ENCODE results near the gene CASP7.
"Not testable (repeated sequence)": the region's sequence is repeated elsewhere in the genome, so short reads cannot be mapped to it uniquely, and the experiment has no call there.

Gene CASP7

GRCh38 chr10:113754125-113754524 lies 74.4 kb downstream of the CASP7 start:
- no peak for DNase-seq (ENCODE audit: low spot score)

GRCh38 chr10:113754768-113755167 lies 75.1 kb downstream of the CASP7 start:
- no peak for DNase-seq (ENCODE audit: low spot score)

DNA sequence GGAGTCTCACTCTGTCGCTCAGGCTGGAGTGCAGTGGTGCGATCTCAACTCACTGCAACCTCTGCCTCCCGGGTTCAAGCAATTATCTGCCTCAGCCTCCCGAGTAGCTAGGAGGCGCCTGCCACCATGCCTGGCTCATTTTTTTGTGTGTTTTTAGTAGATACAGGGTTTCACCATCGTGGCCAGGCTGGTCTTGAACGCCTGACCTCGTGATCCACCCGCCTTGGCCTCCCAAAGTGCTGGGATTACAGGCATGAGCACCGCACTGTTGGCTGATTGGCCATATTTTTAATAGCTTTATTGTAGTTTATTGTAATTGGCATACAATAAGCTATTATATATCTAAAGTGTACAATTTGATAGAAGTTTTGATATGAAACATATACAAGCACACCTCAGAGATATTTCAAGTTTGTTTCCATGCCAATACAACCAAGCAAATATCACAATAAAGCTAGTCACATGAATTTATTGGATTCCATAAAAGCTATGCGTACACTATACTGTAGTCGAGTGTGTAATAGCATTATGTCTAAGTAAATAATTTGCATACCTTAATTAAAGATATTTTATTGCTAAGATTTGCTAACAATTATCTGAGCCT lies 77.3 kb downstream of the CASP7 start:
- no peak for DNase-seq (ENCODE audit: low spot score)

DNA sequence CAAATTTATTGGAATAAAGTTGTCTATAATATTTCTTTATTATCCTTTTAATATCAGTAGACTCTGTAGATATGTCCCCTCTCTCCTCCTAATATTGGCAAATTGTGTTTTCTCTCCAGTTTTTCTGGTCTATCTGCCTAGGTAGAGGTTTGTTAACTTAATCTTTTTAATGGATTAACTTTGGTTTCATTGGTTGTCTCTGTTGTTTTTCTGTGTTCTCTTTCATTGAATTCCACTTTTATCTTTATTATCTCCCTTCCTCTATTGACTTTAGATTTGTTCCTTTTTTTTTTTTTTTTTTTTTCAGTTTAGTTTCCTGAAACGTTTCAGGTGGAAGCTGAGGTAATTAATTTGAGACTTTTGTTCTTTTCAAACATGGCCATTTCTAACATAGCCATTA lies 82.4 kb downstream of the CASP7 start:
- DNase-seq (ENCODE audit: low spot score) = no peak

- no peak for DNase-seq (ENCODE audit: low spot score)
Measured at GRCh38 chr10:113764582-113764981, 84.9 kb downstream of the CASP7 start.

- DNase-seq (ENCODE audit: low spot score) = no peak
Measured at GRCh38 chr10:113765910-113766309, 86.2 kb downstream of the CASP7 start.

DNA sequence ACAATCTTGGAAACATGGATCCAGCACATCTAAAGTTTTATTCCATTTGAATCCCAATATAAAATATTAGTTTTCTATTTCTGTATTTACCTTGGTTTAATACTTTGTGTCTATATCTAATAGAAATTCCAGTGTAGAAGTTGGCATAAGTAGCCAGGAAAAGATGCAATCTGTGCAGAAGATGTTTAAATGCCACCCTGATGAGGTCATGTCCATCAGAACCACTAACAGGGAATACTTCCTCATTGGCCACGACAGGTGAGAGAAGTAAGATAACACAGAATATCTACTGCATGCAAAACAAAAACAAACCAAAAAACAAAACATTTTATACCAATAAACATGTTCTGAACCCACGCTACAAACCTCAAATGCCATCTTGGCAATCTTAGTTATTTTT lies 87.5 kb downstream of the CASP7 start:
- no peak for DNase-seq (ENCODE audit: low spot score)

DNA sequence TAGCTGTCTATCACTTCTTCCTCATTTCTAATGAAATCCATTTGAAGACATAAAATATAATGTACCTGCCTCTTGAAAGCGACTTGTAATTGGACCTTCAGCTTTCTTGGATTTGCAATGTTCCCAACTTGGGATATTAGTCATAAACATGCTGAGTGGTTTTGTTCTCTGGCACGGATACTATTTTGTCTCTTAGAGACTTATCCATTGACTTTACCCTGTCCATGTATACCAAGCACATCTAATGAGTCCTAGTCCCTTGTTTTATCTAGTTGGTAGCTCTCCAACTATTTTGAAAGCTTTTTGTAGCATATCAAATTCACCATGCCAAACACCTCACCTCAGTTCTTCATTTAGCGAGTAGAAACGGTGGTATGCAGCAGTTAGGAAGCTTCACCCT lies 90.6 kb downstream of the CASP7 start:
- no peak for DNase-seq (ENCODE audit: low spot score)

DNA sequence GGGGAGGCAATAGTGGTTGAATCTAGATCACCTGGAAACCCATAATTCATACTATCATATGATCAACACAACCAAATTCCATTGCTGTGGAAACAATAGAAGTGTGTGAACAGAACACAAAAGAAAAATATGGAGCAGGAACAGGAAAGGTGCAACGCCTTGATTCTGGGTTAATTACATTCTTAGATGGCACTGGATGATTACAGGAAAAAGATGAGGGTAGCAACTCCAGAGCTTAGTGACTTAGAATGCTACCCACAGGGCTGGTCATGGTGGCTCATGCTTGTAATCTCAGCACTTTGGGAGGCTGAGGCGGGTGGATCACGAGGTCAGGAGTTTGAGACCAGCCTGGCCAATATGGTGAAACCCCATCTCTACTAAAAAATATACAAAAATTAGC lies 91.4 kb downstream of the CASP7 start:
- DNase-seq (ENCODE audit: low spot score) = not testable (repeated sequence)

- DNase-seq (ENCODE audit: low spot score) = no peak
Measured at GRCh38 chr10:113775686-113776294, 96.1 kb downstream of the CASP7 start.

DNA sequence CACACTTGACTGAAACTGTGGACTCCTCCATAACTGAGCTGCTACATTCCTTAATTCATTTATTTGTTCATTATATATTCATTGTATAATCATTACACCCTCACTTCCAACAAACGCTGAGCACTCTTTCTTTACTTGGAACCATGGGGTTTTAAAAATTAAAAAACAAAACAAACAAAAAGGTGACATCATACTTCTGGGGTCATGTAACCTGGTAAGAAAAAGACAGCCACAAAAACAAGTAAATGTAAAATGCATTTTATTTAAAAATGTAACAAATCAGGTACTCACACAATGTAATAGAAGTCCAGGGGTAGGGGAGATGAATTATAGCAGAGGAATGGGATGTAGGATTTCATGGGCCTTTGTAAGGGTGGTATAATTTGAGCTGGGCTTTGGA lies 96.8 kb downstream of the CASP7 start:
- no peak for DNase-seq (ENCODE audit: low spot score)

All from LoVo (cell line).